GM12878 (cell line): Measurements from ENCODE around the gene BMP2K. TPM values are rescaled to one million over a fixed set of nuclear protein-coding genes. Genes with fewer than 3 reads are reported as not detected.

Experiments used
- CUX1 ChIP-seq: IDR thresholded peaks from 2 replicates; pipeline ENCODE4 v1.6.1; 2012; ENCODE audit warnings: improper control_type of control experiment, low read depth, low read length; ENCODE audit not compliant: insufficient replicate concordance
- SKIL ChIP-seq: fragments of 450-650 bp; IDR thresholded peaks from 2 replicates; pipeline ENCODE4 v1.6.1; 2017; ENCODE audit warnings: mild to moderate bottlenecking, low read depth, inconsistent platforms; ENCODE audit not compliant: poor library complexity, severe bottlenecking
- SREBF2 ChIP-seq: IDR thresholded peaks from 2 replicates; pipeline ENCODE4 v1.6.1; 2012; ENCODE audit warnings: mild to moderate bottlenecking, low read length
- ZBTB4 ChIP-seq: fragments of 450-650 bp; formaldehyde crosslinking; IDR thresholded peaks from 2 replicates; pipeline ENCODE4 v1.4.0; 2022; ENCODE audit warnings: mild to moderate bottlenecking, moderate library complexity
- polyA plus RNA-seq, 11 experiments: library from polyadenylated mRNA; depleted of rRNA in 4 of 11; unstranded in 6 of 11; stranded (reverse) in 5 of 11; fragments of >200 nt; fragmentation: Nextera tagmentation in 4 of 11; fragmentation: Illumina TruSeq in 1 of 11; extraction: Ambion mirVana in 4 of 11; extraction: Trizol in 1 of 11; gene quantifications; 1 replicate in 1 of 11; 2 replicates in 10 of 11; pipeline versions ENCODE4 v1.2.1 to v1.2.3, GENCODE V29; 2011 to 2016; ENCODE audit warnings: inconsistent platforms in 2 of 11, missing spikeins in 2 of 11, low read depth in 1 of 11
- total RNA-seq, 4 experiments: library from RNA; depleted of rRNA in 3 of 4; stranded (reverse); fragments of >200 nt in 3 of 4; fragmentation: Illumina TruSeq in 1 of 4; extraction: Trizol in 1 of 4; gene quantifications; 2 replicates each; pipeline versions ENCODE4 v1.2.1 to v1.2.3, GENCODE V29; 2013 to 2021

The BMP2K gene
- total and polyA plus RNA-seq, 10 of the 15 experiments (the other 5 are each of a cell fraction or from before 2014, with no cell fraction given) = 3.3 to 84.6 (median 24.8) TPM

- no peak for TF ChIP-seq CUX1
- TF ChIP-seq SKIL = no peak
- no peak for TF ChIP-seq SREBF2
- TF ChIP-seq ZBTB4 (CRISPR knock-in tag) = no peak
- TF ChIP-seq, all 136 proteins: peak for 0
These were observed 180.8 kb downstream of the BMP2K start (continued) for GRCh38 chr4:78956975-78957374.
